GM18951 (cell line): Measurements from ENCODE around the gene SLC35F3.

Source experiments
- POLR2A ChIP-seq: IDR thresholded peaks from 4 replicates; pipeline ENCODE4 v1.6.1; 2011; ENCODE audit warnings: mild to moderate bottlenecking; ENCODE audit not compliant: insufficient read length, insufficient read depth; ENCODE audit errors: extremely low read depth
- in situ Hi-C: fragments of 300-500 bp; cut with MboI; formaldehyde crosslinking; loops from one replicate; pipeline ENCODE4 v1.12.0; 2022; ENCODE audit warnings: low sequenced_read_pairs, mixed read lengths, inconsistent platforms; ENCODE audit not compliant: unreplicated experiment

SLC35F3 gene

GRCh38 chr1:234294109-234294817 lies 389.8 kb downstream of the SLC35F3 start:
- in situ Hi-C loops, result loop anchor here (10.0 kb wide), 1 partner anchor 79 kb away; no protein-coding TSS in a partner anchor
- TF ChIP-seq POLR2A, result no peak

GRCh38 chr1:234295068-234295467 lies 390.6 kb downstream of the SLC35F3 start:
- TF ChIP-seq POLR2A, result no peak
- in situ Hi-C loops, result loop anchor here (10.0 kb wide), 1 partner anchor 80 kb away; no protein-coding TSS in a partner anchor

DNA sequence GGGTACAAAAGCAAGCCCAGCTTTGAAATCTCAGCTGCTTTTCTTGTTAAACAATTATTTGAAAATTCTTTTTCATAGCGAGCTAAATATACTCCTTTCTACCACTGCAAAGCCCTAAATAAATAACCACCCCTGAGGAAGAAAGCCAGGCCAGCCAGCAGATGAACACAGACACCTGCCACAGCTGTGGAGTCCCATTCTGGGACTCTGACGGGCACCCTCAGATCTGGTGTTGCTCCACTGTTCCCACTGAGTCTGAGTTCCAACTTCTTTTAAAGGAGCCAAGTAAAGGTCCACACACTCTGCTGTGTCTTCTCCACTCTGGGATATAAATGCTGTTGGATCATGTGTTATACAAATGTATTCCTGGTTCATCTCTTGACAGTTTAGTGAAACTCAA lies 391.1 kb downstream of the SLC35F3 start:
- in situ Hi-C loops, result loop anchor here (10.0 kb wide), 1 partner anchor 81 kb away; no protein-coding TSS in a partner anchor
- no peak for TF ChIP-seq POLR2A

DNA sequence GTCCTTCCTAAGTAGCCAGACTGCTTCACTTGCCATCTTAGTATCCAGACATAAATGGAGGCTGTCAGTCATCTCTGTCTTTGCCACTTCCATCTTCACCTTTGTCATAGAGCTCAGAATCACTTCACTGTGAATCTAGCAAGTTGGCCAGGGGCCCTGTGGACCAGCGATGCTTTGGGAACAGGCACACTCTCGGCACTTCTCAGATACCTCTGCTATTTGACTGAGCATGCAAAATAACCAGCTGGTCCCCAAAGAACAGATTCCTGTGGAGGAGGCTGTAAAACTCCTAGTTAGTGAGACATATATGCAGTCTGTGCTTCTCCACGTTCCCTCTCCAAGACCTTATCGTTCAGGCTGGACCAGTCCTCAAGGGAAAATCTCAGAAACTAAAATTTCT lies 392.0 kb downstream of the SLC35F3 start:
- TF ChIP-seq POLR2A, result no peak
- in situ Hi-C loops, result loop anchor here (10.0 kb wide), 1 partner anchor 82 kb away; no protein-coding TSS in a partner anchor

DNA sequence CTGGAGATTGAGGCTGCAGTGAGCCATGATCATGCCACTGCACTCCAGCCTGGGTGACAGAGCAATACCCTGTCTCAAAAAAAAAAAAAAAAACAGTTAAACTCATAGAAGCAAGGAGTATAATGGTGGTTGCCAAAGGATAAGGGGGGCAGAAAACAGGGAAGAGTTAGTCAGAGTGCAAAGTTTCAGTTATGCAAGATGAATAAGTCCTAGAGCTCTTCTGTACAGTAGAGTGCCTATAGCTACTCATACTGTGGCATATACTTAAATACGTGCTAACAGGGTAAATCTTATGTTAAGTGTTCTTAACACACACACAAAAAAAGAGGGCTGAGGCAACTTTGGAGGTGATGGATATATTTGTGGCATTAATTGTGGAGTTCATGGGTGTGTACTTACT lies 393.2 kb downstream of the SLC35F3 start:
- in situ Hi-C loops, result loop anchor here (10.0 kb wide), 1 partner anchor 83 kb away; no protein-coding TSS in a partner anchor
- no peak for TF ChIP-seq POLR2A

DNA sequence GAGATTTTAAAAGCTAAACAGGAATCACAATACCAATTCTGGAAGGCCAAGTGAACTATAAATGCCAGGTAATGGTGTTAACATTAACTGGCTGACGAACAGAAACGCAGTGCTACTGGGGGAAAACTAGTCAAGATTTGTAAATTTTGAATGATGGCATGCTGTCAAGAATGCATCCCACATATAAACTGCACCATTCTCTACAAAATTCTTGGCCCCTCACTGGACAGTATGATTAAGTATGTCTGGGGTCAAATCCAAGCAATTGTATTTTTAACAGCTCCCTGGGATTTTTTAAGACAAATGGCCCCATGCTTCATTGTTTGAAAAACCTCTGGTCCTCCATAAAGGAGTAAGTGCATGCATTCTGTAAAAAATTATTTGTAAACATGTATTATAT lies 395.6 kb downstream of the SLC35F3 start:
- no peak for TF ChIP-seq POLR2A
- in situ Hi-C loops, result loop anchor here (25.0 kb wide), 1 partner anchor 138 kb away; no protein-coding TSS in a partner anchor

DNA sequence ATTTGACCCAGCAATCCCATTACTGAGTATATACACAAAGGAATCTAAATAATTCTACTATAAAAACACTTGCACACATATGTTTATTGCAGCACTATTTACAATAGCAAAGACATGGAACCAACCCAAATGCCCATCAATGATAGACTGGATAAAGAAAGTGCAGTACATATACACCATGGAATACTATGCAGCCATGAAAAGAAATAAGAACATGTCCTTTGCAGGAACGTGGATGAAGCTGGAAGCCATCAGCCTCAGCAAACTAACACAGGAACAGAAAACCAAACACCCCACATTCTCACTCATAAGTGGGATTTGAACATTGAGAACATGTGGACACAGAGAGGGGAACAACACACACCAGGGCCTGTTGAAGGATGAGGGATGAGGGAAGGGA lies 397.2 kb downstream of the SLC35F3 start:
- in situ Hi-C loops, result loop anchor here (25.0 kb wide), 1 partner anchor 139 kb away; no protein-coding TSS in a partner anchor

- in situ Hi-C loops, result loop anchor here (25.0 kb wide), 1 partner anchor 140 kb away; no protein-coding TSS in a partner anchor
Observed at GRCh38 chr1:234302354-234302962, 398.0 kb downstream of the SLC35F3 start.

DNA sequence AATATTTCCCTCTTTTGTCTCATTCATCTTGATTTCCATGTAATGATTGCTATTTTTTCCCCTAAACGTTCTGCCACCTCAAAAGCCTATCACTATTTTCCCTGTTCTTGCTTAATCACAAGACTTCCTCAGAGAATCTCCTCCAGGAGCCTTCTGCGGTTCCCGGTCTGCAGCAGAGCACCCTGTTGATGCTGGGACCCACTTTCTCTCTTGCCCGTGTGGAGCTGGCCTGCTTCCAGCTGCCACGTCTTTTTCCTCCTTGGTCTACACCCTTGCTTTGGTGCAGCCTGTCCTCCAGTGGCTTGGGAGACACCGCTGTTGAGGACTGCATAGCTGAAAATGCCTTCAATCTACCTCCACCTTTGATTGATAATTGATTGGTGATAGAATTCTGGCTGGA lies 398.8 kb downstream of the SLC35F3 start:
- no peak for TF ChIP-seq POLR2A
- in situ Hi-C loops, result loop anchor here (25.0 kb wide), 1 partner anchor 141 kb away; no protein-coding TSS in a partner anchor

More at GRCh38 chr1:234302354-234302962, 398.0 kb downstream of the SLC35F3 start:
- TF ChIP-seq POLR2A, result no peak

GRCh38 chr1:234307726-234308125 lies 403.2 kb downstream of the SLC35F3 start:
- no peak for TF ChIP-seq POLR2A
- in situ Hi-C loops, result loop anchor here (25.0 kb wide), 1 partner anchor 145 kb away; no protein-coding TSS in a partner anchor

DNA sequence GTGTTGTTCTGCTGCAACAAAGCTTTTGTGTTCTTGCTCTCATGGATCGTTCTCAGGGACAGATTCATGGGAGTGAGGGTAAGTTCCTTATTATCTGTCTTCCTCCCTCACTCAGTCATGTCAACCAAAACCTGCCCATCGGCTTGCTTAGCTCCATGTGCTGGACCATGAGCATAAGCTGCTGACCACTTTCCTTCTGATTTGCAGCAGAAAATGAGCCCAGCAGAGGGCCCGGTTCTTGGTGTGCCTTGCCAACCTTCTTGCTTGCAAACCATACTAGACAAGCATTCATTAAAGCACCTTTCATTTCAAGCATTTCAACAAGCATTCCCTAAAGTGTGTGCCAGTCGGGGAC lies 404.7 kb downstream of the SLC35F3 start:
- no peak for TF ChIP-seq POLR2A
- in situ Hi-C loops, result loop anchor here (25.0 kb wide), 1 partner anchor 147 kb away; no protein-coding TSS in a partner anchor

DNA sequence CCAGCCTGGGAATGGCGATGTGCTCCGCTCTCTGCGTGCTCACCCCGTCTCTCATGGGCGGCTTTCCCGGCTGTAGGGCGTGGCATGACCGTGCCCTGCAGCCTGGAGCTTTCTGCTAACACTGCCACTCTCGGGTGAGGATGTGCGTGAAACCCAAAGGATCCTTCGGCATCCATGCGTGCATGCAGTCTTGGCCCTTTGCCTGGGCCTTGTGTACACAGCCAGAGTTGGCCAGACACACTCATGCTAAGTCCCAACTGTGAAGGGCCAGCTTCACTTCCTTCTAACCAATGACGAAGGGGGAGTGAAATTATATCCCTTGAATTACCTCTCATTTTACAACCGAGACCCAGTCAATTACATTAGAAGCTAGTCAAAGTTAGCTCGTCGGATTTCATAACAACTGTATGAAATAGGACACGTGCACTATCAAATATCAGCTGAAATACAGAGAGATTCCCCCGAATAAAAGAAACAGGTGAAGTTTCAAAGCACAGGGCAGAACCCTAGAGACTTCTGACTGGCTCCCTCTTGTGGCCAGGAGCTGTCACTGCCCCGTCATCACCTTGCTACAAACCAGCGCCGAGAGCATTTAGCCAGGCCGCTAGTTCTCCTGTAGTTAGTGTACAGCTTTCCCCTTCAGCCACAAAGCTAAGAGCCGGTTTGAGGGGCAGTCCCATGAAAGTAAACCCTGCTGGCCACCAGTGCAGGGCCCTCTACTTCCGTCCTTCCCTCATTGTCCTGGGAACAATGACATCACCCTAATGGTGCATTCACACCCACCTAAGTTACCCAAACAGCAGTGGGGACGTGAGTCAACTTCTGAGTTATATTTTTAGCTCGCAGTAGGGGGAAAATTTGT lies 405.4 kb downstream of the SLC35F3 start:
- no peak for TF ChIP-seq POLR2A
- in situ Hi-C loops, result loop anchor here (25.0 kb wide), 1 partner anchor 148 kb away; no protein-coding TSS in a partner anchor

GRCh38 chr1:234310460-234310817 lies 406.0 kb downstream of the SLC35F3 start:
- in situ Hi-C loops, result loop anchor here (25.0 kb wide), 1 partner anchor 148 kb away; no protein-coding TSS in a partner anchor

More at GRCh38 chr1:234310460-234310817, 406.0 kb downstream of the SLC35F3 start:
- no peak for TF ChIP-seq POLR2A
